K562 (cell line): Measurements from ENCODE around the gene HIVEP3. TPM values are rescaled to one million over a fixed set of nuclear protein-coding genes. Genes with fewer than 3 reads are reported as not detected.

Source experiments
- ATAC-seq: fragments of 200-7000 bp; cut with Tn5 transposase; 3 replicates; pipeline ENCODE4 v1.9.1; 2020; ENCODE audit warnings: moderate library complexity
- BruUV-seq: library from RNA; stranded (reverse); fragments of 400-500 nt; replicated peaks from 2 replicates; lab custom pipeline; 2021; lab: Mats Ljungman, UMichigan
- CTCF ChIA-PET: fragments of 300-600 bp; formaldehyde crosslinking; extraction: SDS; loops from one replicate; lab custom pipeline; 2021; ENCODE audit warnings: low intra/inter-chr PET ratio; lab: Yijun Ruan, JAX
- POLR2A ChIA-PET: fragments of 300-600, 350-650 bp; sonication (Branson Sonifier 250); formaldehyde crosslinking; extraction: SDS; loops from one replicate; lab custom pipeline; 2021; ENCODE audit warnings: antibody characterized with exemption, inconsistent platforms; lab: Yijun Ruan, JAX
- DNase-seq, 4 experiments: peaks; one replicate each; pipeline versions ENCODE4 v3.0.0 to v3.0.0-alpha.2; 2011 to 2018; ENCODE audit warnings: low spot score in 3 of 4, mixed read lengths in 3 of 4; ENCODE audit errors: extremely low read depth in 1 of 4
- FAIRE-seq: peaks from 2 replicates; lab custom pipeline; 2011; peaks lifted over from hg19 to GRCh38; lab: Jason Lieb, UNC
- H2AFZ ChIP-seq: 2 replicates; pipeline ENCODE4 v1.6.0; 2011; ENCODE audit warnings: low read depth, low read length, control low read depth, inconsistent platforms
- H3K27ac ChIP-seq: fragments of 200-600 bp; 3 replicates; pipeline ENCODE4 v1.8.0; 2011; ENCODE audit warnings: low read depth, mild to moderate bottlenecking, control low read depth, inconsistent platforms, low read length, moderate library complexity, mixed read lengths; ENCODE audit errors: extremely low read depth
- H3K27me3 ChIP-seq, 2 experiments: fragments of 300-600 bp in 1 of 2; 2 replicates in 1 of 2; 3 replicates in 1 of 2; pipeline versions ENCODE4 v1.6.0 to v1.8.0; 2011; ENCODE audit warnings: inconsistent platforms in 2 of 2, low read length in 2 of 2, mild to moderate bottlenecking in 1 of 2, mixed read lengths in 1 of 2, moderate library complexity in 1 of 2; ENCODE audit not compliant: control insufficient read depth in 2 of 2, insufficient read depth in 2 of 2
- H3K36me3 ChIP-seq: fragments of 300-600 bp; 3 replicates; pipeline ENCODE4 v1.8.0; 2011; ENCODE audit warnings: mild to moderate bottlenecking, low read length, inconsistent platforms; ENCODE audit not compliant: control insufficient read depth, insufficient read depth
- H3K4me1 ChIP-seq, 2 experiments: fragments of 200-600 bp in 1 of 2; replicated peaks in 1 of 2; 2 replicates in 1 of 2; 3 replicates in 1 of 2; pipeline versions ENCODE4 v1.5.1 to v1.8.0; 2011; ENCODE audit warnings: inconsistent platforms in 2 of 2, low read length in 2 of 2, mild to moderate bottlenecking in 1 of 2, mixed read lengths in 1 of 2, moderate library complexity in 1 of 2; ENCODE audit not compliant: control insufficient read depth in 2 of 2, insufficient read depth in 2 of 2
- H3K4me2 ChIP-seq: 2 replicates; pipeline ENCODE4 v1.6.1; 2011; ENCODE audit warnings: low read length, control low read depth, inconsistent platforms, mixed read lengths; ENCODE audit not compliant: insufficient read depth
- H3K4me3 ChIP-seq: fragments of 200-600 bp; sonication (generic), shearing (Covaris generic); 2 replicates; pipeline ENCODE4 v1.5.1; 2016; ENCODE audit warnings: control low read depth, inconsistent platforms
- H3K79me2 ChIP-seq: fragments of 200-600 bp; 3 replicates; pipeline ENCODE4 v1.8.0; 2011; ENCODE audit warnings: low read length, inconsistent platforms; ENCODE audit not compliant: control insufficient read depth, insufficient read depth
- H3K9ac ChIP-seq, 2 experiments: 2 replicates each; pipeline versions ENCODE4 v1.6.0 to v1.6.1; 2011; ENCODE audit warnings: low read depth in 2 of 2, low read length in 2 of 2, control low read depth in 1 of 2, inconsistent platforms in 1 of 2, mild to moderate bottlenecking in 1 of 2, mixed read lengths in 1 of 2; ENCODE audit not compliant: insufficient read depth in 1 of 2
- H3K9me1 ChIP-seq: one replicate; pipeline ENCODE4 v1.6.0; 2011; ENCODE audit warnings: inconsistent platforms, mild to moderate bottlenecking, low read length, moderate library complexity; ENCODE audit not compliant: control insufficient read depth, insufficient read depth
- H3K9me3 ChIP-seq: replicated peaks from 2 replicates; pipeline ENCODE4 v1.5.1; 2011; ENCODE audit warnings: low read depth, low read length, inconsistent platforms; ENCODE audit not compliant: control insufficient read depth, insufficient read depth
- H4K20me1 ChIP-seq: replicated peaks from 2 replicates; pipeline ENCODE4 v1.6.1; 2011; ENCODE audit warnings: low read length, inconsistent platforms, mixed read lengths; ENCODE audit not compliant: control insufficient read depth, insufficient read depth
- CBX2 ChIP-seq: fragments of 200-600 bp; sonication (generic); IDR thresholded peaks from one replicate; pipeline ENCODE4 v1.6.1; 2012; ENCODE audit warnings: mild to moderate bottlenecking, low read length, inconsistent platforms; ENCODE audit not compliant: insufficient read depth, poor library complexity, severe bottlenecking
- CC2D1A ChIP-seq: fragments of 450-650 bp; IDR thresholded peaks from 2 replicates; pipeline ENCODE4 v1.6.1; 2017; ENCODE audit warnings: mild to moderate bottlenecking
- ETV6 ChIP-seq, 3 experiments: fragments of 150-350 bp in 1 of 3; sonication (generic) in 1 of 3; formaldehyde crosslinking in 1 of 3; IDR thresholded peaks; 2 replicates each; pipeline versions ENCODE4 v1.6.1 to v1.8.0; 2014 to 2022; ENCODE audit warnings: borderline replicate concordance in 2 of 3, low read depth in 2 of 3, antibody characterized with exemption in 1 of 3, low read length in 1 of 3, mild to moderate bottlenecking in 1 of 3, missing genetic modification reagents in 1 of 3
- KDM1A ChIP-seq, 2 experiments: fragments of 450-650 bp; IDR thresholded peaks; 2 replicates each; pipeline ENCODE4 v1.6.1; 2016; ENCODE audit warnings: mild to moderate bottlenecking in 2 of 2
- LEF1 ChIP-seq: fragments of 450-650 bp; IDR thresholded peaks from 2 replicates; pipeline ENCODE4 v1.6.1; 2016; ENCODE audit warnings: mild to moderate bottlenecking
- MAFF ChIP-seq: IDR thresholded peaks from 2 replicates; pipeline ENCODE4 v1.6.1; 2012; ENCODE audit warnings: low read length, improper control_type of control experiment
- SRSF7 ChIP-seq: fragments of 200-400 bp; formaldehyde crosslinking; optimal IDR thresholded peaks from 2 replicates; pipeline ENCODE3; 2017; ENCODE audit warnings: mild to moderate bottlenecking, low read depth, low read length
- WGBS: fragments of 100-300 bp; shearing (Covaris generic); methylation state at CpG from one replicate; pipeline ENCODE4 v1.1.6; 2016; ENCODE audit warnings: low coverage, mixed read lengths; ENCODE audit not compliant: insufficient coverage; ENCODE audit errors: missing lambda C conversion rate; 5-methylcytosine and 5-hydroxymethylcytosine counted together
- in situ Hi-C: fragments of 300-500 bp; cut with MboI; formaldehyde crosslinking; loops from 4 replicates; pipeline ENCODE4 v1.15.0; 2018; ENCODE audit warnings: inconsistent platforms, mixed read lengths
- intact Hi-C: fragments of 100-400 bp; cut with micrococcal nuclease; formaldehyde crosslinking; loops from 2 replicates; pipeline ENCODE4 v1.14.2; 2022
- polyA plus RNA-seq, 8 experiments: library from polyadenylated mRNA; depleted of rRNA in 4 of 8; stranded (reverse) in 5 of 8; unstranded in 3 of 8; fragments of >200 nt; fragmentation: Nextera tagmentation in 2 of 8; fragmentation: Illumina TruSeq in 1 of 8; extraction: Ambion mirVana in 2 of 8; extraction: Trizol in 1 of 8; gene quantifications; 2 replicates each; pipeline versions ENCODE4 v1.2.1 to v1.2.3, GENCODE V29; 2011 to 2014; ENCODE audit warnings: inconsistent platforms in 1 of 8, missing spikeins in 1 of 8
- total RNA-seq, 7 experiments: library from RNA; depleted of rRNA in 6 of 7; stranded (reverse); fragments of >200 nt in 6 of 7; fragmentation: Illumina TruSeq in 2 of 7; extraction: Trizol in 2 of 7; gene quantifications; 2 replicates each; pipeline versions ENCODE4 v1.2.1 to v1.2.3, GENCODE V29; 2011 to 2021; ENCODE audit warnings: low replicate concordance in 1 of 7
- TF ChIP-seq, protein P1 (sequence below), 2 experiments: IDR thresholded peaks in 1 of 2; conservative IDR thresholded peaks in 1 of 2; 2 replicates each; pipeline ENCODE4 v1.6.1; 2016; ENCODE audit warnings: low read depth in 2 of 2, mild to moderate bottlenecking in 1 of 2, missing compliant biosample characterization in 1 of 2, missing genetic modification characterization in 1 of 2, moderate library complexity in 1 of 2

The HIVEP3 gene
- total and polyA plus RNA-seq, 9 of the 15 experiments (the other 6 are each of a cell fraction or from before 2014, with no cell fraction given): 0.09 to 0.58 (median 0.34) TPM; not detected in 1

DNA sequence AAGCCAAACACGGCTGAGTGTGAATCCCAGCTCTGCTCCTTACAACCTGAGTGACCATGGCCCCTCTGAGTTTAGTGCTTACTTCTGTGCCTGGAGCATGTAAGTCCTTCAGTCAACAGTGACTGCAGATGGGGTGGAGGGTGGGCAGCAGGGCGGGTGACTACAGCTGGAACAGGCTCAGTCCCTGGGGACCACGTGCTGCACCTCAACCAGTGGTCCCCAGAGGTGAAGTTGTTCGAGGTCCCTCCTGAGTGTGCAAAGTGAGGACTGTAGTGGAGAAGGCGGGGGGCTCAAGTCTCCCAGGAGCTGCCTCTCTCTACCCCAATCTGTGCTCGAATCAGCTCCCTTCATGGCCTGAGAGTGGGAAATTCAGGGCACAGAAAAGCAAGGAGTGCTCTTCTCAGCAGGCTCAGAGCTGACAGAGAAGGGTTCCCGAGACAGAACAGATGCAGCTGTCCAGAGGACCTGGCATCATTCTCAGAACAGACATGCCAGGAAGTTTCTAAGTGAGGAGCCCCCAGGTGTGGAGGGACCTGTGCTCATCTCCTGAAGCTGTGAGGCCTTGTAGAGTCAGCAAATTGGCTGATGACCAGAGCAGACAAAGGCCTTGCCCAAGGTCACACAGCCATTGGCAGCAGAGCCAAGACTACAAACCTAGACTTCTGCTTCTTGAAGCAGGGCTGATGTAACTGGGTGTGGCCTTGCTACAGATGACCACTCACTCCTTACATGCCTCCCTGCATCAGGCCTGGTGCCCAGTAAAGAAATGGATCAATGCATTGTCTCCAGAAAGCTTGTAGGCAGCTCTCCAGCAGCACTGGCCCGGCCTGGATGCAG lies 372.5 kb downstream of the HIVEP3 start:
- no peaks in the 10 kb centered on the region for H3K9me1 ChIP-seq
- DNase-seq (no peak), FAIRE-seq (no peak), ATAC-seq (no peak; the same call in 2 of the 3 replicates)
- WGBS: 2% methylated on average over 8 of the region's 8 CpGs
- H3K27ac ChIP-seq: no peak overlapping the region
- TF ChIP-seq LEF1: no peak
- TF ChIP-seq, protein P1, sequence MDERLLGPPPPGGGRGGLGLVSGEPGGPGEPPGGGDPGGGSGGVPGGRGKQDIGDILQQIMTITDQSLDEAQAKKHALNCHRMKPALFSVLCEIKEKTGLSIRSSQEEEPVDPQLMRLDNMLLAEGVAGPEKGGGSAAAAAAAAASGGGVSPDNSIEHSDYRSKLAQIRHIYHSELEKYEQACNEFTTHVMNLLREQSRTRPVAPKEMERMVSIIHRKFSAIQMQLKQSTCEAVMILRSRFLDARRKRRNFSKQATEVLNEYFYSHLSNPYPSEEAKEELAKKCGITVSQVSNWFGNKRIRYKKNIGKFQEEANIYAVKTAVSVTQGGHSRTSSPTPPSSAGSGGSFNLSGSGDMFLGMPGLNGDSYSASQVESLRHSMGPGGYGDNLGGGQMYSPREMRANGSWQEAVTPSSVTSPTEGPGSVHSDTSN (CRISPR knock-in tag; IDR thresholded peaks at IDR 0.05; ENCODE audit: low read depth): no peak
- TF ChIP-seq, protein P1 (tag; conservative IDR thresholded peaks at IDR 0.05; ENCODE audit: low read depth): no peak
- TF ChIP-seq CC2D1A: no peak
- no peak for TF ChIP-seq MAFF
- no peak for TF ChIP-seq CBX2
- no peak for TF ChIP-seq KDM1A (IDR thresholded peaks at IDR 0.05)
- TF ChIP-seq ETV6 (IDR thresholded peaks at IDR 0.05; ENCODE audit: borderline replicate concordance in 1 of 2, low read depth in 2 of 2, low read length in 1 of 2): no peak
- TF ChIP-seq ETV6 (CRISPR knock-in tag; IDR thresholded peaks at IDR 0.05; ENCODE audit: borderline replicate concordance): no peak
- TF ChIP-seq SRSF7: no peak
- H3K4me3 ChIP-seq: no peak overlapping the region
- no peaks in the 10 kb centered on the region; the same call in 1 of the 2 replicates for H3K9me3 ChIP-seq
- POLR2A ChIA-PET: no interaction called here
- no peak overlapping the region for H2AFZ ChIP-seq
- BruUV-seq: no TSS peak
- peaks cover 2 to 9% of the 10 kb centered on the region in 2 experiments; a peak in 1 of 5 replicates for H3K27me3 ChIP-seq
- no peaks in the 10 kb centered on the region for H3K36me3 ChIP-seq
- no peaks in the 10 kb centered on the region; a peak in 1 of 5 replicates for H3K4me1 ChIP-seq
- intact Hi-C loops: no loop called here
- CTCF ChIA-PET: no interaction called here
- no peak overlapping the region for H3K4me2 ChIP-seq
- no peak overlapping the region for H3K9ac ChIP-seq
- H4K20me1 ChIP-seq: no peaks in the 10 kb centered on the region
- in situ Hi-C loops: no loop called here
- H3K79me2 ChIP-seq: no peaks in the 10 kb centered on the region
